ENCODE measurements around the gene NCAPD2. TPM values are rescaled to one million over a fixed set of nuclear protein-coding genes. Genes with fewer than 3 reads are reported as not detected.

Gene NCAPD2
- total RNA-seq, 1 donor from 2014 or later = 32.0 TPM

GRCh38 chr12:6533653-6533922 is 39.7 kb downstream of the NCAPD2 start:
- intact Hi-C loops (cut with DNase I) = no loop called here
- peaks cover 61% of the 10 kb centered on the region for H3K36me3 ChIP-seq

GRCh38 chr12:6533923-6534694 is 40.2 kb downstream of the NCAPD2 start, which contains the start of gene GAPDH:
TSS of gene GAPDH (plus strand) at chr12:6534517. CDS start at chr12:6534833, 316 bp downstream.
- intact Hi-C loops (cut with DNase I) = no loop called here
- H3K4me1 ChIP-seq = peaks cover 54% of the 10 kb centered on the region

More at GRCh38 chr12:6533653-6533922, 39.7 kb downstream of the NCAPD2 start:
- DNase-seq = no peak
- Histone ChIP-seq H3K27ac (peak overlapping the region; percentile 96), H3K27me3 (ENCODE audit: low read depth) (no peaks in the 10 kb centered on the region), H3K4me3 (peak overlapping the region; percentile 94), H3K4me1 (peaks cover 54% of the 10 kb centered on the region), H3K9me3 (no peaks in the 10 kb centered on the region)
- peak; percentile 28 to 30 for ATAC-seq
- TF ChIP-seq, protein P1, sequence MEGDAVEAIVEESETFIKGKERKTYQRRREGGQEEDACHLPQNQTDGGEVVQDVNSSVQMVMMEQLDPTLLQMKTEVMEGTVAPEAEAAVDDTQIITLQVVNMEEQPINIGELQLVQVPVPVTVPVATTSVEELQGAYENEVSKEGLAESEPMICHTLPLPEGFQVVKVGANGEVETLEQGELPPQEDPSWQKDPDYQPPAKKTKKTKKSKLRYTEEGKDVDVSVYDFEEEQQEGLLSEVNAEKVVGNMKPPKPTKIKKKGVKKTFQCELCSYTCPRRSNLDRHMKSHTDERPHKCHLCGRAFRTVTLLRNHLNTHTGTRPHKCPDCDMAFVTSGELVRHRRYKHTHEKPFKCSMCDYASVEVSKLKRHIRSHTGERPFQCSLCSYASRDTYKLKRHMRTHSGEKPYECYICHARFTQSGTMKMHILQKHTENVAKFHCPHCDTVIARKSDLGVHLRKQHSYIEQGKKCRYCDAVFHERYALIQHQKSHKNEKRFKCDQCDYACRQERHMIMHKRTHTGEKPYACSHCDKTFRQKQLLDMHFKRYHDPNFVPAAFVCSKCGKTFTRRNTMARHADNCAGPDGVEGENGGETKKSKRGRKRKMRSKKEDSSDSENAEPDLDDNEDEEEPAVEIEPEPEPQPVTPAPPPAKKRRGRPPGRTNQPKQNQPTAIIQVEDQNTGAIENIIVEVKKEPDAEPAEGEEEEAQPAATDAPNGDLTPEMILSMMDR (IDR thresholded peaks at IDR 0.05) = no peak

GRCh38 chr12:6534695-6534944 is 40.7 kb downstream of the NCAPD2 start:
- DNase-seq (peak; percentile 87), ATAC-seq (peak; percentile 77 to 81)
- Histone ChIP-seq H3K27ac (peak overlapping the region; percentile 96), H3K4me1 (peaks cover 55% of the 10 kb centered on the region), H3K9me3 (no peaks in the 10 kb centered on the region), H3K36me3 (peaks cover 61% of the 10 kb centered on the region), H3K4me3 (peak overlapping the region; percentile 94), H3K27me3 (ENCODE audit: low read depth) (no peaks in the 10 kb centered on the region)
- intact Hi-C loops (cut with DNase I) = no loop called here
- TF ChIP-seq, protein P1 (IDR thresholded peaks at IDR 0.05) = no peak

More at GRCh38 chr12:6533923-6534694, 40.2 kb downstream of the NCAPD2 start, which contains the start of gene GAPDH:
- Histone ChIP-seq H3K4me3 (peak within 1 kb of the TSS; percentile 94), H3K36me3 (peaks cover 61% of the 10 kb centered on the region), H3K9me3 (no peaks in the 10 kb centered on the region), H3K27me3 (ENCODE audit: low read depth) (no peaks in the 10 kb centered on the region), H3K27ac (peak within 1 kb of the TSS; percentile 96)
- DNase-seq (peak; percentile 94), ATAC-seq (peak; percentile 91 to 93)
- TF ChIP-seq, protein P1 (IDR thresholded peaks at IDR 0.05) = no peak

DNA sequence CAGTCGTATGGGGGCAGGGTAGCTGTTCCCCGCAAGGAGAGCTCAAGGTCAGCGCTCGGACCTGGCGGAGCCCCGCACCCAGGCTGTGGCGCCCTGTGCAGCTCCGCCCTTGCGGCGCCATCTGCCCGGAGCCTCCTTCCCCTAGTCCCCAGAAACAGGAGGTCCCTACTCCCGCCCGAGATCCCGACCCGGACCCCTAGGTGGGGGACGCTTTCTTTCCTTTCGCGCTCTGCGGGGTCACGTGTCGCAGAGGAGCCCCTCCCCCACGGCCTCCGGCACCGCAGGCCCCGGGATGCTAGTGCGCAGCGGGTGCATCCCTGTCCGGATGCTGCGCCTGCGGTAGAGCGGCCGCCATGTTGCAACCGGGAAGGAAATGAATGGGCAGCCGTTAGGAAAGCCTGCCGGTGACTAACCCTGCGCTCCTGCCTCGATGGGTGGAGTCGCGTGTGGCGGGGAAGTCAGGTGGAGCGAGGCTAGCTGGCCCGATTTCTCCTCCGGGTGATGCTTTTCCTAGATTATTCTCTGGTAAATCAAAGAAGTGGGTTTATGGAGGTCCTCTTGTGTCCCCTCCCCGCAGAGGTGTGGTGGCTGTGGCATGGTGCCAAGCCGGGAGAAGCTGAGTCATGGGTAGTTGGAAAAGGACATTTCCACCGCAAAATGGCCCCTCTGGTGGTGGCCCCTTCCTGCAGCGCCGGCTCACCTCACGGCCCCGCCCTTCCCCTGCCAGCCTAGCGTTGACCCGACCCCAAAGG is 41.2 kb downstream of the NCAPD2 start:
- TF ChIP-seq, protein P1 (IDR thresholded peaks at IDR 0.05) = no peak
- peak overlapping the region; percentile 96 for H3K27ac ChIP-seq

DNA sequence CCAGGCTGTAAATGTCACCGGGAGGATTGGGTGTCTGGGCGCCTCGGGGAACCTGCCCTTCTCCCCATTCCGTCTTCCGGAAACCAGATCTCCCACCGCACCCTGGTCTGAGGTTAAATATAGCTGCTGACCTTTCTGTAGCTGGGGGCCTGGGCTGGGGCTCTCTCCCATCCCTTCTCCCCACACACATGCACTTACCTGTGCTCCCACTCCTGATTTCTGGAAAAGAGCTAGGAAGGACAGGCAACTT is 41.7 kb downstream of the NCAPD2 start:
- H3K9me3 ChIP-seq = no peaks in the 10 kb centered on the region
- H3K27ac ChIP-seq = peak overlapping the region; percentile 96
- peaks cover 65% of the 10 kb centered on the region for H3K4me1 ChIP-seq
- no peaks in the 10 kb centered on the region for H3K27me3 ChIP-seq (ENCODE audit: low read depth)
- no peak for DNase-seq
- no peak for ATAC-seq
- intact Hi-C loops (cut with DNase I) = no loop called here
- peak overlapping the region; percentile 94 for H3K4me3 ChIP-seq
- TF ChIP-seq, protein P1 (IDR thresholded peaks at IDR 0.05) = no peak
- peaks cover 56% of the 10 kb centered on the region for H3K36me3 ChIP-seq

More for the DNA sequence above, 41.2 kb downstream of the NCAPD2 start:
- Histone ChIP-seq H3K36me3 (peaks cover 61% of the 10 kb centered on the region), H3K4me3 (peak overlapping the region; percentile 94), H3K4me1 (peaks cover 60% of the 10 kb centered on the region), H3K27me3 (ENCODE audit: low read depth) (no peaks in the 10 kb centered on the region), H3K9me3 (no peaks in the 10 kb centered on the region)
- intact Hi-C loops (cut with DNase I) = no loop called here
- DNase-seq = peak; percentile 88
- ATAC-seq = peak; percentile 64 to 70
